GM18951 (cell line): ENCODE measurements around the gene OSBP2.
"Not testable (repeated sequence)": the region's sequence is repeated elsewhere in the genome, so short reads cannot be mapped to it uniquely, and the experiment has no call there.

ENCODE experiments used
- POLR2A ChIP-seq: IDR thresholded peaks from 4 replicates; pipeline ENCODE4 v1.6.1; 2011; ENCODE audit warnings: mild to moderate bottlenecking; ENCODE audit not compliant: insufficient read length, insufficient read depth; ENCODE audit errors: extremely low read depth
- in situ Hi-C: fragments of 300-500 bp; cut with MboI; formaldehyde crosslinking; loops from one replicate; pipeline ENCODE4 v1.12.0; 2022; ENCODE audit warnings: low sequenced_read_pairs, mixed read lengths, inconsistent platforms; ENCODE audit not compliant: unreplicated experiment

The OSBP2 gene

GRCh38 chr22:30665786-30666185 lies 28.9 kb upstream of the OSBP2 start:
- in situ Hi-C loops, result no loop called here
- no peak for TF ChIP-seq POLR2A

- in situ Hi-C loops, result no loop called here
- TF ChIP-seq POLR2A, result no peak
Observed at GRCh38 chr22:30667107-30667493, 27.6 kb upstream of the OSBP2 start.

GRCh38 chr22:30667494-30668385 lies 26.9 kb upstream of the OSBP2 start, which contains the start of gene DUSP18:
Gene DUSP18 (minus strand): TSS chr22:30667875. CDS start chr22:30664003, 3,872 bp downstream.
- TF ChIP-seq POLR2A, result peak; percentile 70
- in situ Hi-C loops, result no loop called here

- in situ Hi-C loops, result no loop called here
- no peak for TF ChIP-seq POLR2A
Observed at GRCh38 chr22:30668386-30668710, 26.3 kb upstream of the OSBP2 start.

- in situ Hi-C loops, result no loop called here
- TF ChIP-seq POLR2A, result no peak
Observed at GRCh38 chr22:30671071-30671470, 23.6 kb upstream of the OSBP2 start.

- no peak for TF ChIP-seq POLR2A
- in situ Hi-C loops, result no loop called here
Observed at GRCh38 chr22:30673136-30673535, 21.5 kb upstream of the OSBP2 start.

GRCh38 chr22:30674482-30674881 lies 20.2 kb upstream of the OSBP2 start:
- no peak for TF ChIP-seq POLR2A
- in situ Hi-C loops, result no loop called here

GRCh38 chr22:30675436-30675835 lies 19.2 kb upstream of the OSBP2 start:
- TF ChIP-seq POLR2A, result no peak
- in situ Hi-C loops, result no loop called here

GRCh38 chr22:30676565-30676964 lies 18.1 kb upstream of the OSBP2 start:
- in situ Hi-C loops, result not testable (repeated sequence)

GRCh38 chr22:30679895-30680690 lies 14.6 kb upstream of the OSBP2 start:
- in situ Hi-C loops, result not testable (repeated sequence)

GRCh38 chr22:30680991-30681770 lies 13.5 kb upstream of the OSBP2 start:
- in situ Hi-C loops, result no loop called here
- no peak for TF ChIP-seq POLR2A

- in situ Hi-C loops, result no loop called here
- TF ChIP-seq POLR2A, result no peak
Observed at GRCh38 chr22:30681831-30682230, 12.8 kb upstream of the OSBP2 start.

GRCh38 chr22:30685178-30685577 lies 9.5 kb upstream of the OSBP2 start:
- in situ Hi-C loops, result no loop called here
- no peak for TF ChIP-seq POLR2A
